Measurements from ENCODE around the gene GNAS-AS1. TPM values are rescaled to one million over a fixed set of nuclear protein-coding genes. Genes with fewer than 3 reads are reported as not detected.

GNAS-AS1 gene
- total RNA-seq, 6 experiments from 2014 or later, result 1.0 to 1.5 (median 1.3) TPM

DNA sequence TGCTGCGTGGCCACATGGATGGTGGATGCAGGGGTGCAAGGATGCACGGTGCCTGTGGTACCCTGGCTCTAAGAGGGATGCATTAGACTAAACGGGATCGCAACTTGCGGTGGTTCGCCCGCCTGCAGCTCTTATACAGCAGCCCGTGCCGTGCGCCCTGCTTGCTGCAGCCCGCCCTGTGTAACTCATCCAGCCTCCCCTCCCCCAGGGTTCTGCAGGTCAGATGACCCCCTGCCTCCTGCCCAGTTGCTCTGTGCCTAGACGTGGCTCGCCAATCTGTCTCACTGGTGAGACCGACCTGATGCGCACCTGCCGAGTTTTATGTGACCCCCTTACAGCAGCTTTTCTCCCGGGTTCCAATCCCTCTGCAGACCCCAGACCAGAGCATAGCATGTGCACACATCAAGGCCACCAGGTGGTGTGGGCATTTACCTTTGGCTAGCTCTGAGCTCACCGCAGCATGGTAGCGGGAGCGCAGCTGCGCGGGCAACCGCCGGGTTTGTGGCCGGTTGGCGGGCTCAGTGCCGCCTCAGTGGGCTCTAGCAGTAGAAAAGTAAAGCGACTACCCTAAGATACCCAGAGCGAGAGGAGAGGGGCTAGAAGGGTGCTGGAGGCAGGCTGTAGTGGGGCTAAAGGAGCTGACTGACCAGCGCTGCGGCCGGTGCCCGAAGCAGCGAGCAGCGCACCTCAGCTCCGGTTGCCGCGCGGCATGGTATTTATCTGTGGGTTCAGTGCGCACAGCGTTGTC, 693 bp upstream of the GNAS-AS1 start:
- no peak overlapping the region for H3K27ac Mint-ChIP-seq
- TF ChIP-seq, protein P1, sequence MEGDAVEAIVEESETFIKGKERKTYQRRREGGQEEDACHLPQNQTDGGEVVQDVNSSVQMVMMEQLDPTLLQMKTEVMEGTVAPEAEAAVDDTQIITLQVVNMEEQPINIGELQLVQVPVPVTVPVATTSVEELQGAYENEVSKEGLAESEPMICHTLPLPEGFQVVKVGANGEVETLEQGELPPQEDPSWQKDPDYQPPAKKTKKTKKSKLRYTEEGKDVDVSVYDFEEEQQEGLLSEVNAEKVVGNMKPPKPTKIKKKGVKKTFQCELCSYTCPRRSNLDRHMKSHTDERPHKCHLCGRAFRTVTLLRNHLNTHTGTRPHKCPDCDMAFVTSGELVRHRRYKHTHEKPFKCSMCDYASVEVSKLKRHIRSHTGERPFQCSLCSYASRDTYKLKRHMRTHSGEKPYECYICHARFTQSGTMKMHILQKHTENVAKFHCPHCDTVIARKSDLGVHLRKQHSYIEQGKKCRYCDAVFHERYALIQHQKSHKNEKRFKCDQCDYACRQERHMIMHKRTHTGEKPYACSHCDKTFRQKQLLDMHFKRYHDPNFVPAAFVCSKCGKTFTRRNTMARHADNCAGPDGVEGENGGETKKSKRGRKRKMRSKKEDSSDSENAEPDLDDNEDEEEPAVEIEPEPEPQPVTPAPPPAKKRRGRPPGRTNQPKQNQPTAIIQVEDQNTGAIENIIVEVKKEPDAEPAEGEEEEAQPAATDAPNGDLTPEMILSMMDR (IDR thresholded peaks at IDR 0.05), result no peak
- peaks cover 20% of the 10 kb centered on the region for H3K4me1 Mint-ChIP-seq (ENCODE audit: low read depth)

DNA sequence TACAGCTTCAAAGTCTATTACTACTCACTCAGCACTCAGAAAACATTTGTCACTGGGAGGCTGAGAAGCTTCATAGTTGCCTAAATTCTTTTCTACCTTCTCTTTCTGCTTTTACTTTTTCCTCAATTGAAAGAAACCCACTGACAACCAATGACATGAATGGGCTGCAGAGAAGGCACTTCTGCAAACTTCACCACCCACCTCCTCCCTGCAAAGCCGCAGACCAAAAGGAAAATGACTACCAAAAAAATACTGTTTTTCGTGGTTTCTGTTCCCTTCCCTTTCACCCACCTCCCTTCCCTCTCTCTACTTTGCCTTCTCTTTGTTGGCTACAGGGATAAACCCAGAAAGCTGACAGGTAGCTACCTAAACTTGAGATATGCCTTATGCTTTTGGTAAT, 3.2 kb downstream of the GNAS-AS1 start:
- Mint-ChIP-seq H3K4me3 (no peak overlapping the region), H3K27me3 (ENCODE audit: insufficient read depth) (peaks cover 29% of the 10 kb centered on the region), H3K4me1 (ENCODE audit: low read depth) (peaks cover 16% of the 10 kb centered on the region), H3K9me3 (peaks cover 5% of the 10 kb centered on the region; the same call in 1 of the 2 replicates), H3K36me3 (ENCODE audit: low read depth) (peaks cover under 1% of the 10 kb centered on the region; the same call in 1 of the 2 replicates), H3K27ac (no peak overlapping the region)
- TF ChIP-seq, protein P1 (IDR thresholded peaks at IDR 0.05), result no peak
- no peak for DNase-seq

More for the DNA sequence above, 693 bp upstream of the GNAS-AS1 start:
- no peaks in the 10 kb centered on the region for H3K36me3 Mint-ChIP-seq (ENCODE audit: low read depth)
- peaks cover 9% of the 10 kb centered on the region; the same call in 1 of the 2 replicates for H3K9me3 Mint-ChIP-seq
- peaks cover 32% of the 10 kb centered on the region for H3K27me3 Mint-ChIP-seq (ENCODE audit: insufficient read depth)
- DNase-seq, result no peak
- H3K4me3 Mint-ChIP-seq, result peak overlapping the region; percentile 94

DNA sequence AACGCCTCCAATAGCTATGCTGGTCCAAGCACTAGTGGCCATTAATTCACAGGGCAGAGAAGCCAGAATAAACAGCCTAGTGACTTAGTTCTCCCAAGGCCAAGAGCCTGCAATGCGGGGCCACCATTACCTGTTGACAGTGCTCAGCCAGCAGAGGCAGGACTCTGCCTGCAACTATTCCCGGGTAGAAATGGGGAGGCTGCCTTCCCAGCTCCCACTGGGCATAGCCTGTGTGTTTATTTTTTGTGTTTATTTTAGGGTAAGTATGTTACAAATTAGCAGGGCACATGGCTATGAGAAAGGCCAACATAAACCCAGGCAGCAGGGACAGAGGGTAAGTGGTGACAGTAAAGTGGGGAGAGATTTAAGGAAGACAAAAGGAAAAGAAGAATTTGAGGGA, 5.0 kb downstream of the GNAS-AS1 start:
- H3K27me3 Mint-ChIP-seq (ENCODE audit: insufficient read depth), result peaks cover 38% of the 10 kb centered on the region
- H3K4me1 Mint-ChIP-seq (ENCODE audit: low read depth), result peaks cover 11% of the 10 kb centered on the region
- H3K4me3 Mint-ChIP-seq, result no peak overlapping the region
- H3K36me3 Mint-ChIP-seq (ENCODE audit: low read depth), result peaks cover 6% of the 10 kb centered on the region; the same call in 1 of the 2 replicates
- TF ChIP-seq, protein P1 (IDR thresholded peaks at IDR 0.05), result no peak
- no peak for DNase-seq
- H3K9me3 Mint-ChIP-seq, result no peaks in the 10 kb centered on the region
- no peak overlapping the region for H3K27ac Mint-ChIP-seq

DNA sequence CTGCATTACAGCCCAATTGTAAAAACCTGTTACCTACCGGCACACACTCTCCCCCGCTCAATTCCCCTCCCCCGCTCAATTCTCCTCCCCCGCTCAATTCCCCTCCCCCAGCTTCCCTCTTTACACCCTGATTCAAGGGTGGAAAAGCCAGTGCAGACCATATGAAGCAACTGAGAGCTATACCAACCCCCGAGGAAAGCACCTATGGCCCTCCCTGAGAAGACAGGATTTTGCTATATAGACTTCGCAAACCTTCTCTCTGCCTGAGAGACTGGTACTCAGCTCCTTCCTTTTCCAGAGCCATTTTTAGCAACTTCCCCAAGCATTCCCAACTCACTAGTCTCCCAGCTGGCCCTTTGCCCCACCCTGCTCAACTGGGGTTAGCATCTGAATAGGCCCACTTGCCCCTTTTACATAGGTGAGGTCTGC, 7.6 kb downstream of the GNAS-AS1 start:
- Mint-ChIP-seq H3K4me1 (ENCODE audit: low read depth) (no peaks in the 10 kb centered on the region), H3K36me3 (ENCODE audit: low read depth) (peaks cover 10% of the 10 kb centered on the region; the same call in 1 of the 2 replicates), H3K9me3 (no peaks in the 10 kb centered on the region), H3K27ac (no peak overlapping the region), H3K27me3 (ENCODE audit: insufficient read depth) (peaks cover 36% of the 10 kb centered on the region), H3K4me3 (no peak overlapping the region)
- no peak for DNase-seq
- TF ChIP-seq, protein P1 (IDR thresholded peaks at IDR 0.05), result no peak

DNA sequence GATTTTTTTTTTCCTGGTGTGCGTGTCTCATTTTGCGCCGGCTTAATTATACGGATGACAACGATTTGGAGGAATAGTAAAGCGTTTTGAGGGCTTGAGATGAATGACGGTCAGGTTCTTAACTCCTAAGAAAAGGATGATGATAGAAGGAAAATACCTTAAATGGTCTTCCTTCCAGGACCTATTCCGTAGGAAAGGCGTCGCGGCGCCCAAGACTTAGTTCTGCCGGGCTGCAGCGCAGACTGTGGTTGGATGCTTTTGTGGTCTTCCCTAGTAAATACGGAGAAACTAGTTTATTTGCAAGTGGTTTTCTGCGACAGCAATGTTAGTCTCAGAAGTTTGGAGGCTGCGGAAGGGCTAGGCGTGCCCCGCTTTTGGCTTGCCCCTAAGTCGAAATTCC, 8.4 kb downstream of the GNAS-AS1 start:
- no peak for DNase-seq
- H3K4me1 Mint-ChIP-seq (ENCODE audit: low read depth), result no peaks in the 10 kb centered on the region
- H3K36me3 Mint-ChIP-seq (ENCODE audit: low read depth), result peaks cover 10% of the 10 kb centered on the region; the same call in 1 of the 2 replicates
- no peak overlapping the region for H3K4me3 Mint-ChIP-seq
- TF ChIP-seq, protein P1 (IDR thresholded peaks at IDR 0.05), result no peak
- H3K27me3 Mint-ChIP-seq (ENCODE audit: insufficient read depth), result peaks cover 30% of the 10 kb centered on the region
- H3K9me3 Mint-ChIP-seq, result no peaks in the 10 kb centered on the region
- no peak overlapping the region for H3K27ac Mint-ChIP-seq
